Measurements from ENCODE around the gene RASSF9.

- TF ChIP-seq CTCF (IDR thresholded peaks at IDR 0.05; ENCODE audit: borderline replicate concordance, extremely low read depth, low read length, poor library complexity, severe bottlenecking) = no peak
- TF ChIP-seq EZH2 (IDR thresholded peaks at IDR 0.05; ENCODE audit: borderline replicate concordance, low read depth, low read length, severe bottlenecking) = no peak
Observed at GRCh38 chr12:85828576-85828975, 7.6 kb downstream of the RASSF9 start.

Measured in DND-41 (cell line).